Measurements from ENCODE around the gene CUBN. TPM values are rescaled to one million over a fixed set of nuclear protein-coding genes. Genes with fewer than 3 reads are reported as not detected.
A peak's percentile ranks its signal among the peaks of the same experiment; 100 is the strongest.

CUBN gene
- total and polyA plus RNA-seq, 9 of the 15 experiments (the other 6 are each of a cell fraction or from before 2014, with no cell fraction given), result 0.04 to 0.33 (median 0.09) TPM

DNA sequence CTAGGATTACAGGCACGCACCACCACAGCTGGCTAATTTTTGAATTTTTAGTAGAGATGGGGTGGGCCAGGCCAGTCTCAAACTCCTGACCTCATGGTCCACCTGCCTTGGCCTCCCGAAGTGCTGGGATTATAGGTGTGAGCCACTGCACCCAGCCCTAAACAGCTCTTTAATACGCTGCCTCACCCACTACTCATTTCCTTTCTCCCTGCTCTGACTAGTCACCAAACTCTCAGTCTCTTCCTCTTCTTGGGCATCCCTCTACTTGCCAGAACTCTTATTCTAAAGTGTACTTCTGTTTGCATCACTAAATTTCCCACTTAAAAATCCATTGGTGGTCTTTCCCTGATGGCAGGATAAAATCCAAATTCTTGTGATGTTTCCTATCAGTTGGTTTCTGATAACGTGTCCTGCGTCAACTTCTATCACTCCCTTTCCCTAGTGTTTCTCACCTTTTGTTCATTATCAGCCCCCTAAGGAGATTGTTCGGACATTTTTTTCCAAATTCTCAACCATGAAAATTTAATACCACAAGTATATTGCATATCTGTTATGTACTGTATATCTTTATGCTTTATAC is 124.7 kb downstream of the CUBN start (continued):
- TF ChIP-seq U2AF1 (optimal IDR thresholded peaks at IDR 0.05; ENCODE audit: low read depth, low read length) (no peak), ZC3H8 (IDR thresholded peaks at IDR 0.05) (no peak)
- TF ChIP-seq, protein P1, sequence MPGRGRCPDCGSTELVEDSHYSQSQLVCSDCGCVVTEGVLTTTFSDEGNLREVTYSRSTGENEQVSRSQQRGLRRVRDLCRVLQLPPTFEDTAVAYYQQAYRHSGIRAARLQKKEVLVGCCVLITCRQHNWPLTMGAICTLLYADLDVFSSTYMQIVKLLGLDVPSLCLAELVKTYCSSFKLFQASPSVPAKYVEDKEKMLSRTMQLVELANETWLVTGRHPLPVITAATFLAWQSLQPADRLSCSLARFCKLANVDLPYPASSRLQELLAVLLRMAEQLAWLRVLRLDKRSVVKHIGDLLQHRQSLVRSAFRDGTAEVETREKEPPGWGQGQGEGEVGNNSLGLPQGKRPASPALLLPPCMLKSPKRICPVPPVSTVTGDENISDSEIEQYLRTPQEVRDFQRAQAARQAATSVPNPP (IDR thresholded peaks at IDR 0.05; ENCODE audit: borderline replicate concordance, insufficient read depth, insufficient read length), result no peak
- TF ChIP-seq, protein P2, sequence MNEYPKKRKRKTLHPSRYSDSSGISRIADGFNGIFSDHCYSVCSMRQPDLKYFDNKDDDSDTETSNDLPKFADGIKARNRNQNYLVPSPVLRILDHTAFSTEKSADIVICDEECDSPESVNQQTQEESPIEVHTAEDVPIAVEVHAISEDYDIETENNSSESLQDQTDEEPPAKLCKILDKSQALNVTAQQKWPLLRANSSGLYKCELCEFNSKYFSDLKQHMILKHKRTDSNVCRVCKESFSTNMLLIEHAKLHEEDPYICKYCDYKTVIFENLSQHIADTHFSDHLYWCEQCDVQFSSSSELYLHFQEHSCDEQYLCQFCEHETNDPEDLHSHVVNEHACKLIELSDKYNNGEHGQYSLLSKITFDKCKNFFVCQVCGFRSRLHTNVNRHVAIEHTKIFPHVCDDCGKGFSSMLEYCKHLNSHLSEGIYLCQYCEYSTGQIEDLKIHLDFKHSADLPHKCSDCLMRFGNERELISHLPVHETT (CRISPR knock-in tag; conservative IDR thresholded peaks at IDR 0.05 in 1 of 2, IDR thresholded peaks at IDR 0.05 in 1 of 2), result no peak

DNA sequence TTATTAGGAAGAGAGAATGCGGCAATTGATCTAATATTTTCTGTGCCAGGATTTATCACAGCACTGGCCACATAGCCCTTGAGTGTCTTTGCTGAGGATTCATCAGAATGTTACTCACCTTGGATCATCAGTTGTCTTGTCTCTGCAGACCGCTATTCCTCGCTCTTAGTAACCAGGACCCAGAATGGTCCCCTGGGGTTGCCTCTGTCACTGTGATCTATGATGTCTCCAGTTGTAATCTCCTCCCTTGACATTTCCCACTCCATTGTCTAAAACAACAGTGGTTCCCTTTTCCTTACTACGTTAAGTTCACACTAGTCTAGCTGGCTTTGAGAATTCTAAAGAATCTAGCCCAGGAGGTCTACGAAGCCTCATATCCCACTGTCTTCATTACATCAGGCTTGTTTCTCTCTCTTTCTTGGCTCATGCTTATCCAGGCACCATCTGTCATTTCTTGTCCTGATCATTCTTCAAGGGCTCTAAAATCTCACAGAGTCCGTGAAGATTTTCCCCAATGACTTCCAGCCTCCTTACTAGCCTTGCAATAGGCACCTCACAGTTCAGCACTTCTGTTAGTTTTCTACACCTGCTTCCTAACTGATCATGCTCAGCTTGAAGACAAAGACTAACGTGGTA is 125.8 kb downstream of the CUBN start:
- Histone ChIP-seq H3K36me3 (ENCODE audit: control insufficient read depth, insufficient read depth, low read length) (no peaks in the 10 kb centered on the region), H3K4me1 (replicated peaks in 1 of 2; ENCODE audit: control insufficient read depth in 2 of 2, insufficient read depth in 2 of 2, low read length in 2 of 2) (no peaks in the 10 kb centered on the region; a peak in 2 of 5 replicates), H2AFZ (ENCODE audit: low read depth, low read length) (no peak overlapping the region), H3K9me3 (replicated peaks; ENCODE audit: control insufficient read depth, insufficient read depth, low read depth, low read length) (no peaks in the 10 kb centered on the region), H4K20me1 (replicated peaks; ENCODE audit: control insufficient read depth, insufficient read depth, low read length) (no peaks in the 10 kb centered on the region), H3K9me1 (ENCODE audit: control insufficient read depth, insufficient read depth, low read length) (no peaks in the 10 kb centered on the region), H3K79me2 (ENCODE audit: control insufficient read depth, insufficient read depth, low read length) (no peaks in the 10 kb centered on the region), H3K4me2 (ENCODE audit: insufficient read depth, low read length) (no peak overlapping the region), H3K4me3 (no peak overlapping the region), H3K27ac (ENCODE audit: extremely low read depth, low read depth, low read length) (no peak overlapping the region), H3K27me3 (ENCODE audit: control insufficient read depth in 2 of 2, insufficient read depth in 2 of 2, low read length in 2 of 2) (0 out of 5 replicates have a peak, but pooled peaks cover 0 to 5% of the 10 kb centered on the region in 2 experiments), H3K9ac (ENCODE audit: insufficient read depth in 1 of 2, low read depth in 2 of 2, low read length in 2 of 2) (no peak overlapping the region)
- DNase-seq (ENCODE audit: extremely low read depth in 1 of 4, low spot score in 3 of 4) (no peak), FAIRE-seq (no peak), ATAC-seq (no peak)
- 15% methylated on average over 7 of the region's 7 CpGs for WGBS (ENCODE audit: insufficient coverage, low coverage, missing lambda C conversion rate)
- no TSS peak for BruUV-seq (replicated peaks)
- POLR2A ChIA-PET, result interaction anchor here (0.5 kb wide), 1 partner anchor 21 kb away, joined by 3 read pairs; no protein-coding TSS in a partner anchor
- in situ Hi-C loops (cut with MboI), result no loop called here
- intact Hi-C loops (cut with micrococcal nuclease), result loop anchor here (2.0 to 5.0 kb wide), 2 partner anchors 51 to 225 kb away; partner anchors contain the start of gene VIM
- CTCF ChIA-PET (ENCODE audit: low intra/inter-chr PET ratio), result interaction anchor here (0.7 kb wide), 1 partner anchor 38 kb away, joined by 3 read pairs; no protein-coding TSS in a partner anchor
- TF ChIP-seq SRSF9 (IDR thresholded peaks at IDR 0.05; ENCODE audit: borderline replicate concordance, low read depth, low read length), result no peak
- no peak for TF ChIP-seq BMI1 (IDR thresholded peaks at IDR 0.05; ENCODE audit: low read length)
- TF ChIP-seq, protein P3, sequence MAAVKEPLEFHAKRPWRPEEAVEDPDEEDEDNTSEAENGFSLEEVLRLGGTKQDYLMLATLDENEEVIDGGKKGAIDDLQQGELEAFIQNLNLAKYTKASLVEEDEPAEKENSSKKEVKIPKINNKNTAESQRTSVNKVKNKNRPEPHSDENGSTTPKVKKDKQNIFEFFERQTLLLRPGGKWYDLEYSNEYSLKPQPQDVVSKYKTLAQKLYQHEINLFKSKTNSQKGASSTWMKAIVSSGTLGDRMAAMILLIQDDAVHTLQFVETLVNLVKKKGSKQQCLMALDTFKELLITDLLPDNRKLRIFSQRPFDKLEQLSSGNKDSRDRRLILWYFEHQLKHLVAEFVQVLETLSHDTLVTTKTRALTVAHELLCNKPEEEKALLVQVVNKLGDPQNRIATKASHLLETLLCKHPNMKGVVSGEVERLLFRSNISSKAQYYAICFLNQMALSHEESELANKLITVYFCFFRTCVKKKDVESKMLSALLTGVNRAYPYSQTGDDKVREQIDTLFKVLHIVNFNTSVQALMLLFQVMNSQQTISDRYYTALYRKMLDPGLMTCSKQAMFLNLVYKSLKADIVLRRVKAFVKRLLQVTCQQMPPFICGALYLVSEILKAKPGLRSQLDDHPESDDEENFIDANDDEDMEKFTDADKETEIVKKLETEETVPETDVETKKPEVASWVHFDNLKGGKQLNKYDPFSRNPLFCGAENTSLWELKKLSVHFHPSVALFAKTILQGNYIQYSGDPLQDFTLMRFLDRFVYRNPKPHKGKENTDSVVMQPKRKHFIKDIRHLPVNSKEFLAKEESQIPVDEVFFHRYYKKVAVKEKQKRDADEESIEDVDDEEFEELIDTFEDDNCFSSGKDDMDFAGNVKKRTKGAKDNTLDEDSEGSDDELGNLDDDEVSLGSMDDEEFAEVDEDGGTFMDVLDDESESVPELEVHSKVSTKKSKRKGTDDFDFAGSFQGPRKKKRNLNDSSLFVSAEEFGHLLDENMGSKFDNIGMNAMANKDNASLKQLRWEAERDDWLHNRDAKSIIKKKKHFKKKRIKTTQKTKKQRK (IDR thresholded peaks at IDR 0.05; ENCODE audit: borderline replicate concordance, low read depth, low read length), result no peak
- no peak for TF ChIP-seq NR2C1 (IDR thresholded peaks at IDR 0.05)
- peak; percentile 30; the same call in 1 of the 2 replicates for TF ChIP-seq NR2C1 (tag; IDR thresholded peaks at IDR 0.05)
- TF ChIP-seq, protein P4, sequence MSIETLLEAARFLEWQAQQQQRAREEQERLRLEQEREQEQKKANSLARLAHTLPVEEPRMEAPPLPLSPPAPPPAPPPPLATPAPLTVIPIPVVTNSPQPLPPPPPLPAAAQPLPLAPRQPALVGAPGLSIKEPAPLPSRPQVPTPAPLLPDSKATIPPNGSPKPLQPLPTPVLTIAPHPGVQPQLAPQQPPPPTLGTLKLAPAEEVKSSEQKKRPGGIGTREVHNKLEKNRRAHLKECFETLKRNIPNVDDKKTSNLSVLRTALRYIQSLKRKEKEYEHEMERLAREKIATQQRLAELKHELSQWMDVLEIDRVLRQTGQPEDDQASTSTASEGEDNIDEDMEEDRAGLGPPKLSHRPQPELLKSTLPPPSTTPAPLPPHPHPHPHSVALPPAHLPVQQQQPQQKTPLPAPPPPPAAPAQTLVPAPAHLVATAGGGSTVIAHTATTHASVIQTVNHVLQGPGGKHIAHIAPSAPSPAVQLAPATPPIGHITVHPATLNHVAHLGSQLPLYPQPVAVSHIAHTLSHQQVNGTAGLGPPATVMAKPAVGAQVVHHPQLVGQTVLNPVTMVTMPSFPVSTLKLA (conservative IDR thresholded peaks at IDR 0.05), result 0 out of 4 replicates have a peak, but pooled peaks of 1 of the 2 experiments have one; percentile 9
- TF ChIP-seq PTTG1 (tag; IDR thresholded peaks at IDR 0.05; ENCODE audit: low read depth), result peak; percentile 77

Measured in K562 (cell line).